Testis (tissue), 2 donors: ENCODE results near the gene SEPTIN2.
A peak's percentile ranks its signal among the peaks of the same experiment; 100 is the strongest.

Experiments
- CTCF ChIP-seq, 3 experiments: fragments of 450-650 bp in 2 of 3; fragments of 200-600 bp in 1 of 3; sonication (generic) in 1 of 3; IDR thresholded peaks; one replicate each; pipeline ENCODE4 v1.5.1; 2016 to 2019; ENCODE audit warnings: antibody characterized with exemption in 3 of 3, mild to moderate bottlenecking in 2 of 3, moderate library complexity in 1 of 3
- POLR2A ChIP-seq: fragments of 450-650 bp; IDR thresholded peaks from one replicate; pipeline ENCODE4 v1.6.1; 2017; ENCODE audit warnings: antibody characterized with exemption, mild to moderate bottlenecking, moderate library complexity

DNA sequence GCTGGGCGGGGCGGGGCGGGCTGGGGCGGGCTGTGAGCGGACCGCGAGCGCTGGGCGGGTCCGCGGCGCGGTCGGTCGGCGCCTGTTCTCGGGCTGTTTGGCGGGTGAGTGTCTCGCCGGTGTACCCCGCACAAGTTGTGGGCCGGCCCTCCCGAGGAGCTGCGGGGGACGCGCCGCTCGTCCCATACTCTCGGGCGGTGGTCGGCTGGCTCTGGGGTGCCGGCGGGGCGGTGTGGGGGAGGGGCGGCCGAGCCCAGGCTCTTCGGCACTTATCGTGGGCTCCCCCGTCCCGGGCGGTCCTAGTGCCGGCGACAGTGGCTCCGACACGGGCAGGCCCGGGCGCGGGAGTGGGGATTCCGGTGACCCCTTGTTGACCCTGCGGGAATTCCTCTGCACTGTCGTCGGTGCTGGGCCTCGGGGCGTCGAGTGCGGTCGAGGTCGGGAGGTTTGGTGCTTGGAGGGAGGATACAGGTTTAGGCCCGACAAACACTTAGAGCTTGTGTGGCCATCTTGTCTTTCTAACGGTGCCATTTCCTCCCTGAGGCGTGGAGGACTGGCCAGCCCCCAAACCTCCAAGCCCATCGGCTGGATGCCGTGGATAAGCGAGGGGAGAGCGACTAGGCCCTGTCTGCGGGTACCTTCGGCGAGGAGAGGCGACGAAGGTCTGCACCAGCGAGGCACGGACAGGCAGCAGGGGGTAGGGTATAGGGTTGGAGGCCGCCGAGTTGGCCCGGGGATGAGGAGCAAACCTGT lies at the start of gene SEPTIN2:
- TF ChIP-seq CTCF (IDR thresholded peaks at IDR 0.05) (peak in 1 of 3 experiments; percentile 14), POLR2A (peak; percentile 57)
